Activated T-cell treated with anti-CD3 and anti-CD28 coated beads, Interleukin-2, amount 50 U/mL, for 48 hours (primary cell): ENCODE results near the gene BOLA2B.
"Not testable (repeated sequence)": the region's sequence is repeated elsewhere in the genome, so short reads cannot be mapped to it uniquely, and the experiment has no call there.

Experiments
- DNase-seq, 2 experiments: peaks; one replicate each; pipeline ENCODE4 v3.0.0-alpha.2; 2020

Gene BOLA2B

DNA sequence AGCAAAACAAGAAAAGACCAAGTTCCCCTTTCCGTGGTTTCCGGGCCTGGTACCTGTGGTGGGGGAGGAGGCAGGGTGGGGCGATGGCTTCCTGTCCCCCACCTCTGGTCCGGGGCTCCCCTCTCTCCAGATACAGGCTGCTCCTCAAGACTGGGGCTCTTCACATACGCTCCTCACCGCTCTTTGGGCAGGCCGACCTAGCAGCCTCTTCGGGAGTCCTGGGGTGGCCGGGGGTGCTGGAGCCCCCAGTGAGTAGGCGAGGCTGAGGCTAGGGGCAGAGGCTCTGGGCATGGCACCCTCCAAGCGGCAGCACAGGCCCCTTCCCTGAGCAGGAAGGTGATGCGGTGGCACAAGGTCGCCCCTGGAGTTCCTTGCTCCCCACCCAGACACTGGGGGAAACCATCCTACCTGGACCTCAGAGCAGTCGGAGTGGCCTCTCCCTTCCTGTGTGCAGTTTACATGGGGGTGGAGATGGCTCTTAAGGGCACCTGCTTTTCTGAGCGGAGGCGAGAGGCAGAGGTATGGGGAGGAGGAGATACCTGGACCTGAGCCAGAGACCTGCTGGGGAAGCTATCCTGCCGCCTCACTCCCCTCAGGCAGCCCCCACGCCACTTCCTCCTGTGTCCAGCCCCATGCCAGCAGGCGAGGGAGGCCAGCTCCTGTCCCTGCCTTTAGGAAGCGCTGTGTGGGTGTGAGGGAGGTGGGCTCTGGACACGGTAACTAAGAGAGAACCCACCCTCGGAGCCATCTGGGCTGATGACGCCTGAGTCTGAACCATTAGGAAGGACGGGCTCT, 9.2 kb downstream of the BOLA2B start:
- DNase-seq = peak; percentile 70 to 78

DNA sequence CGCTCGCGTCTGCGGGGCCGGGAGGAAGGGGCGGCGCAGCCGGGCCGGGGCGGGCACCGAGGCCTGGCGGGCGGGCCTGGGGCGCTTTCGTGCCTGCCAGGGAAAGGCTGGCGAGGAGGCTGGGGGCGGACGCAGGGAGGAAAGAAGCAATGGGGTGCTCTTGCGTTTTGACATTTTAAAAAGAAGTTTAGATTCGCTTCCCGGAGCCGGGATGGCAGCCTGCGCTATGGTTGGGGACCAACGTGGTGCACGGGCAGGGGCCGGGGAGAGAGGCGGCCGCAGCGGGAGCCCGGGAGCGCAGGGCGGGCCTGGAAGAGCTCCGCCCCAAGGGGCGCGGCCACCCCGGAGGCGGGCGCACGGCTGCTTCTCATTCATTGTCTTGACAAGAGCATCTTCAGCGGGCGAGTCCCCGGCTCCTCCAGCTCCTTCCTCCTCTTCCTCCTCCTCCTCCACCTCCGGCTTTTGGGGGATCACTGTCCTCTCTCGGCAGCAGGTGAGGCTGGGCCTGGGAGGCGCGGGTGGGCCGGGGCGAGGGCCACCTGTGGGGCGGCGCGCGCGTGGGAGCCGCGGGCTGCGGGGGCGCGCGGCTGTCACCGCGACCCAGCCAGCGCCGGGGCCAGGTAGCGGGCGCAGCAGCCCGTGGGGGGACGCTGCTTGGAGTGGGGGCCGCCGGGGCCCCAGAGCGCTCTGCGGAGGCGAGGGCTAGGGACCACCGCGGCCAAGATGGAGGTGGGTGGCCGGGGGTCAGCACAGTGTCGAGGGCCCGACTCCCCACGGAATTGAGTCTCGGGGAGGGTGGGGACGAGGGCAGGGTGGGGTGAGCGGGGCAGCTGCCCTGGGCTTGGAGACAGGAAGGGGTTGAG, 10.0 kb downstream of the BOLA2B start, which contains the start of gene CORO1A:
Gene CORO1A (plus strand): TSS at position 370 of the 863 bp plus-strand sequence. CDS start 1,608 bp downstream, outside the sequence.
- DNase-seq = peak; percentile 90 to 94

DNA sequence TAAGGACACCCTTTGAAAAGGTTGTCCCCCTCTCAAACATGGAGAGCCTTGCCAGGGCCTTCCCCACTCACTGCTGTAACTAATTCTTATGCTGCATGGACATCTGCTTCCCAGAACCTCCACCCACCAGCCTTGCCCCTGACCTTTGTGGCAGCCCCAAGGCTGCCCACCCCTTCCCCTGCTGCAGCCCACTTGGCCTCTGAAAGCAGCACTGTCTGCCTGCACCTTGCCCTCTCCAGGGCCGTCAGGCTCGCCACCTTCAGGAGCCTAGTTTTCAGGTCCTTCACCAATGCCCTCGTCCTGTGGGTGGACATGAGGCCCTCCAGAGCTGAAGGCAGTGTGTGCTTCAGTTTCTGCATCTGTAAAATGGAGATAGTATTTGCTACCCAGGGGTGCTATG, 12.7 kb downstream of the BOLA2B start:
- DNase-seq = no peak

DNA sequence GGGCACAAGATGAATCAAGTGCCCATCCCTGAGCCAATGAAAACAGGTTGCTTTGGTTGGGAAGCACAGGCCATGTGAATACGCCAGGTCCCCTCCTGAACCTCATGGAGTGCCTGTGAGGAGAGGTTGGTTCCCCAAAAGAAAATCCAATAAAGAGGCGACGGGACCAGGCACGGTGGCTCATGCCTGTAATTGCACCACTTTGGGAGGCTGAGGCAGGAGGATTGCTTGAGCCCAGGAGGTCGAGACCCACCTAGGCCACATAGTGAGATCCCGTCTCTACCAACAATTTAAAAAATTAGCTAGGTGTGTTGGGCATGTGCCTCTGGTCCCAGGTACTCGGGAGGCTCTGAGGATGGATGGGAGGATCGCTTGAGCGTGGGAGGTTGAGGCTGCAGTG, 13.5 kb downstream of the BOLA2B start:
- DNase-seq = no peak

DNA sequence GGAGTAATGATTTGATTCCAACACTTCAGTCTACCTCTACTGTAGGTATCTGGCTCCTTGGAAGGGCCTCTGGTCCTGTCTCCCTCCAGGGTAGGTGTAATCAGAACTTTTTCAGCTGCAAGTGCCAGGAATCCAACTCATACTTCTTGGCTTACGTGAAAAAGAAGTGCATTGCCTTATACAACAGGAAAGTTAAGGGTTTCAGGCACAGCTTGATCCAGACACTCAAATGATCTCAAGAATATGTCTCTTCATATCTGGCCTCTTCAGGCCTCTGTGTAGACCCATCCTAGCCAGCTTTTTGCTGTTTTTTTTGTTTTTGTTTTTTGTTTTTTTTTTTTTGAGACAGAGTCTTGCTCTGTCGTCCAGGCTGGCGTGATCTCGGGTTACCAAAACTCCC, 14.3 kb downstream of the BOLA2B start:
- DNase-seq = no peak

DNA sequence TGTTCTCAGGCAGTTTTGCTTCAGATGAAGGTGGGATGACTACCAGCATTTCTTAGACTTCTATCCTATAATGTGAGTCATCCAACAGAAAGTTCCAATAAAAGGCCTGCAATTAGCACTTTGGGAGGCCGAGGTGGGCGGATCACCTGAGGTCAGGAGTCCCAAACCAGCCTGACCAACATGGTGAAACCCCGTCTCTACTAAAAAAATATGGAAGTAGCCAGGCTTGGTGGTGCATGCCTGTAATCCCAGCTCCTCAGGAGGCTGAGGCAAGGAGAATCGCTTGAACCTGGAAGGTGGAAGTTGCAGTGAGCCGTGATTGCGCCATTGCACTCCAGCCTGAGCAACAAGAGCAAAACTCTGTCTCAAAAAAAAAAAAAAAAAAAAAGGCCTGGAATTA, 16.6 kb downstream of the BOLA2B start:
- not testable (repeated sequence) for DNase-seq

DNA sequence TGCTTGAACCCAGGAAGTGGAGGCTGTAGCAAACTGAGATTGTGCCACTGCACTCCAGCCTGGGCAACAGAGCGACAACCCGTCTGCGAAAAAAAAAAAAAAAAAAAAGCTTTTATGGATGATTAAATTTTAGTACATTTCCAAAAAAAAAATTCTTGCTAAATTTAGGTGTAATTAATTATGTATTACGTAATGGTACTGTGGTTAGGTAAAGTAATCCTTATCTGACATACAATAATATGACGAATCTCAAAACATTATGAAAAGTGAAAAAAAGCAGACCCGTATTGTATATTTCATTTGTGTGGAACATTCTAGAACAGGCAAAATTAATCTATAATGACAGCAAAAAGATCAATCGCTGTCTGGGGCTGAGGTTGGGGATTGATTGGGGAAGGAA, 20.4 kb downstream of the BOLA2B start:
- no peak for DNase-seq

DNA sequence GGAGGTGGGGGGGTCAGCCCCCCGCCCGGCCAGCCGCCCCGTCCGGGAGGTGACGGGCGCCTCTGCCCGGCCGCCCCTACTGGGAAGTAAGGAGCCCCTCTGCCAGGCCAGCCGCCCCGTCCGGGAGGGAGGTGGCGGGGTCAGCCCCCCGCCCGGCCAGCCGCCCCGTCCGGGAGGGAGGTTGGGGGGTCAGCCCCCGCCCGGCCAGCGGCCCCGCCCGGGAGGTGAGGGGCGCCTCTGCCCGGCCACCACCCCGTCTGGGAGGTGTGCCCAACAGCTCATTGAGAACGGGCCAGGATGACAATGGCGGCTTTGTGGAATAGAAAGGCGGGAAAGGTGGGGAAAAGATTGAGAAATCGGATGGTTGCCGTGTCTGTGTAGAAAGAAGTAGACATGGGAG, 23.3 kb downstream of the BOLA2B start:
- not testable (repeated sequence) for DNase-seq

DNA sequence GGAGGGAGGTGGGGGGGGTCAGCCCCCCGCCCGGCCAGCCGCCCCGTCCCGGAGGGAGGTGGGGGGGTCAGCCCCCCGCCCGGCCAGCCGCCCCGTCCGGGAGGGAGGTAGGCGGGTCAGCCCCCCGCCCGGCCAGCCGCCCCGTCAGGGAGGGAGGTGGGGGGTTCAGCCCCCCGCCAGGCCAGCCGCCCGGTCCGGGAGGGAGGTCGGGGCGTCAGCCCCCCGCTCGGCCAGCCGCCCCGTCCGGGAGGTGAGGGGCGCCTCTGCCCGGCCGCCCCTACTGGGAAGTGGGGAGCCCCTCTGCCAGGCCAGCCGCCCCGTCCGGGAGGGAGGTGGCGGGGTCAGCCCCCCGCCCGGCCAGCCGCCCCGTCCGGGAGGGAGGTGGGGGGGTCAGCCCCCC, 24.1 kb downstream of the BOLA2B start:
- DNase-seq = not testable (repeated sequence)

DNA sequence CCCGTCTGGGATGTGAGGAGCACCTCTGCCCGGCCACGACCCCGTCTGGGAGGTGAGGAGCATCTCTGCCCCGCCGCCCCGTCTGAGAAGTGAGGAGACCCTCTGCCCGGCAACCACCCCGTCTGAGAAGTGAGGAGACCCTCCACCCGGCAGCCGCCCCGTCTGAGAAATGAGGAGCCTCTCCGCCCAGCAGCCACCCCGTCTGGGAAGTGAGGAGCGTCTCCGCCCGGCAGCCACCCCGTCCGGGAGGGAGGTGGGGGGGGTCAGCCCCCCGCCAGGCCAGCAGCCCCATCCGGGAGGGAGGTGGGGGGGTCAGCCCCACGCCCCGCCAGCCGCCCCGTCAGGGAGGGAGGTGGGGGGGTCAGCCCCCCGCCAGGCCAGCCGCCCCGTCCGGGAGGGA, 24.7 kb downstream of the BOLA2B start:
- not testable (repeated sequence) for DNase-seq

DNA sequence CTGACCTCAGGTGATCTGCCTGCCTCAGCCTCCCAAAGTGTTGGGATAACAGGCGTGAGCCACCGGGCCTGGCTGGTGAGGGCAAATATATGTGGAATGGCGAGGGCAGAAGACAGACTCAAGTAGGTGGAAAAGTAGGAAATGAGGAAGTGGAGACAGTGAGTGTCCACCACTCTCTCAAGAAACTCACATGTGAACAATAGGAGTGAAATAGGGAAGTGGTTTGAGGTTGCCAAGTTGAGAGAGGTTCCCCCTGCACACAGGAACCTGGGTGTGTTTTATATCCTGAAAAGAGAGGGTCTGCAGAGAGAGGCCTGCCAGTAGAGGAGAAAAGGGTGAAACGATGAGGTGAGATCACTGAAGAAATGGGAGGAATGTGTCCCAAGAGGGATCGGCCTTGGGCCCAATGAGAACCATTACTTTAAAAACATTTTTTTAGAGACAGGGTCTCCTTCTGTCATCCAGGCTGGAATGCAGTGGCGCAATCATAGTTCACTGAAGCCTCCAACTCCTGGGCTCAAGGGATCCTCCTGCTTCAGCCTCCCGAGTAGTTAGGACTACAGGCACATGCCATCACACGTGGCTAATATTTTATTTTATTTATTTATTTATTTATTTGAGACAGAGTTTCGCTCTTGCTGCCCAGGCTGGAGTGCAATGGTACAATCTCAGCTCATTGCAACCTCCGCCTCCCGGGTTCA, 27.1 kb downstream of the BOLA2B start:
- DNase-seq = no peak

DNA sequence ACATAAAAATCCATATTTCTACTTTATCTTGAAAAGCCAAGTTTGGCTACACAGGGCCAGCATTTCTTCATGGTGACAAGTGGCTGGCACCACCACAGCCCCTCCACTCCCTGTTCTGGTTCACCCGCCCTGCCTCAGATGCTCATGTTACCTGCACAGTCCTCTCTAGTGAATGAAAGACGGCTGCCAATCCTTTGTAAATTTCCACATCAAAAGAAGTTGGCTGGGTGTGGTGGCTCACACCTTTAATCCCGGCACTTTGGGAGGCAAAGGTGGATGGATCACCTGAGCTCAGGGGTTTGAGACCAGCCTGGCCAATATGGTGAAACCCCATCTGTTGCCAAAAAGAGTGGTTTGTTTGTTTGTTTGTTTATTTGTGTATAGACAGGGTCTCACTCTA, 29.9 kb downstream of the BOLA2B start:
- no peak for DNase-seq

DNA sequence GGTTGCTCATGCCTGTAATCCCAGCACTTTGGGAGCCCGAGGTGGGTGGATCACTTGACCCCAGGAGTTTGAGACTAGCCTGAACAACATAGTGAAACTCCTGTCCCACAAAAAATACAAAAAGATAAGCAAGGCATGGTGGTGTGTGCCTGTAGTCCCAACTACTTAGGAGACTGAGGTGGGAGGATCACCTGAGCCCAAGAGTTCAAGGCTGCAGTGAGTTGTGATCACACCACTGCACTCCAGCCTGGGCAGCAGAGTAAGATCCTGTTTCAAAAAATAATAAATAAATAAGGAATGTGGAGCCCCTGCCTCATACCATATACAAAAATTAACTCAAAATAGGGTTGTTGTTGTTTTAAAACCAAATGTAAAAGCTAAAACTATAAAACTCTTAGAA, 36.3 kb downstream of the BOLA2B start:
- no peak for DNase-seq

DNA sequence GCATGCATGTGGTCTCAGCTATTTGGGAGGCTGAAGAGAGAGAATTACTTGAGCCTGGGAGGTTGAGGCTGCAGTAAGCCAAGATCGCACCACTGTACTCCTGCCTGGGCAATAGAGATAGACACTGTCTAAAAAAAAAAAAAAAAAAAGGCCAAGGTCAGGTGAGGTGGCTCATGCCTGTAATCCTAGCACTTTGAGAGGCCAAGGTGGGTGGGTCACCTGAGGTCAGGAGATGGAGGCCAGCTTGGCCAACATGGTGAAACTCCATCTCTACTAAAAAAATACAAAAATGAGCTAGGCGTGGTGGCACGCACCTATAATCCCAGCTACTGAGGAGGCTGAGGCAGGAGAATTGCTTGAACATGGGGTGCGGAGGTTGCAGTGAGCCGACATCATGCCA, 38.3 kb downstream of the BOLA2B start:
- no peak for DNase-seq

DNA sequence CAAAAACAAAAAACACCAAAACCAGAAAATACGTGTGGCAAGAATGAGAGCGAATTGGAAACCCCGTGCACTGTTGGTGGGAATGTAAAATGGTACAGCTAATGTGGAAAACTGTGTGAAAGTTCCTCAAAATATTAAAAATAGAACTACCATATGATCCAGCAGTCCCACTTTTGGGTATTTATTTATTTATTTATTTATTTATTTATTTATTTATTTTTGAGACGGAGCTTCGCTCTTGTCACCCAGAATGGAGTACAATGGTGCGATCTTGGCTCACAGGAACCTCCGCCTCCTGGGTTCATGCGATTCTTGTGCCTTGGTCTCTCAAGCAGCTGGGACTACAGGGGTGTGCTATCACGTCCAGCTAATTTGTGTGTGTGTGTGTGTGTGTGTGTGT, 40.9 kb downstream of the BOLA2B start:
- DNase-seq = no peak

DNA sequence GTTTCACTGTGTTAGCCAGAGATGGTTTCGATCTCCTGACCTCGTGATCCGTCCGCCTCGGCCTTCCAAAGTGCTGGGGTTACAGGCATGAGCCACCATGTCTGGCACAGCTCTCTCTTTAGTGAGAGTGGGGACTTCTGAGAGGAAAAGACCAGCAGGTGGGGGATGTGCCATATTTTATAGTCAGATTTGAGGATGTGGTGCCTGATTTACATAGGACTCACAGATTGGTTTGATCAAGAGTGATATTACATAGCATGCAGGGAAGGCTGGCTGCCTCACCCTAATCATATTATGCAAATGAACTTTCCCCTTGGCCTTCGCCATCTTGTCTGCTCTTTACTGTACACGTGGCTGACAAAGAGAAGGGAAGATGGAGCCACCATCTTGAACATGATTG, 42.4 kb downstream of the BOLA2B start:
- DNase-seq = no peak

DNA sequence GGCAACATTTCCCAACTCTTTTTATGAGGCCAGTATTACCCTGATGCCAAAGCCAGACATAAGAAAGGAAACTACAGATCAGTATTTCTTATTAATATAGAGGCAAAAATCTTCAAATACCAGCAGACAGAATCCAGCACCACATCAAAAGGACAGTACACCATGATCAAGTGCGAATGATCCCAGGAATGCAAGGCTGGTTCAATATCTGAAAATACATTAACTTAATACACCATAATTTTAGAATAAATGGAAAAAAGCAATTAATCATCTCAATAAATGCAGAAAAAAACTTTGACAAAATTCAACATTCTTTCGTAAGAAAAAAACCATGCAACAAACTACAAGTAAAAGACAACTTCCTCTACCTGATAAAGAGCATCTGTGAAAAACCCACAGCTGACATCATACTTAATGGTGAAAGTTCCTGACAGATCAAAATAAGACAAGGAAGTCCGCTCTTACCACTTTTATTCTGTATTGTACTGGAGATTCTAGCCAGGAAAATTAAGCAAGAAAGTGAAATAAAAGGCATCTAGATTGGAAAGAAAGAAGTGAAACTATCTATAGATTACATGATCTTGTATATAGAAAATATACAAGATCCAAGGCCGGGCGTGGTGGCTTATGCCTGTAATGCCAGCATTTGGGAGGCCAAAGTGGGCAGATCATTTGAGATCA, 44.1 kb downstream of the BOLA2B start:
- no peak for DNase-seq

DNA sequence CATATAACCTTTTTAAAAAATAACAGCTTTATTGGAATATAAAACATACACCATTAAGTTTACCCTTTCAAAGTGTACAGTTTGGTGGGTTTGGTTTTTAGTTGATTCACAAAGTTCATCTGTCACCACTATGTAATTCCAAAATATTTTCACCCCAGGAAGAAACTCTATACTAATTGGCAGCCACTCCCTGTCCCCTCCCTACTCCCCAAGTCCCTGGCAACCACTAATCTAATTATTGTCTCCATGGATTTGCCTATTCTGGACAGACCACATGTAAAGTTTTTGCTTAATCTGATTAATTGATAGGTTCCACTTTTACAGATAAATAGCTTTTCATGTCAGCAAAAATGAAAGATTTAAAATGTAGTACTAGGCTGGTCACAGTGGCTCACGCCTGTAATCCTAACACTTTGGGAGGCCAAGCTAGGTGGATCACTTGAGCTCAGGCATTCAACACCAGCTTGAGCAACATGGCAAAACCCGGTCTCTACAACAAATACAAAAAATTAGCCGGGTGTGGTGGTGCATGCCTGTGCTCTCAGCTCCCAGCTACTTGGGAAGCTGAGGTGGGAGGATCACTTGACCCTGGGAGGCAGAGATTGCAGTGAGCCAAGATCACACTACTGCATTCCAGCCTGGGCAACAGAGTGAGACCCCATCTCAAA, 45.5 kb downstream of the BOLA2B start:
- DNase-seq = no peak

DNA sequence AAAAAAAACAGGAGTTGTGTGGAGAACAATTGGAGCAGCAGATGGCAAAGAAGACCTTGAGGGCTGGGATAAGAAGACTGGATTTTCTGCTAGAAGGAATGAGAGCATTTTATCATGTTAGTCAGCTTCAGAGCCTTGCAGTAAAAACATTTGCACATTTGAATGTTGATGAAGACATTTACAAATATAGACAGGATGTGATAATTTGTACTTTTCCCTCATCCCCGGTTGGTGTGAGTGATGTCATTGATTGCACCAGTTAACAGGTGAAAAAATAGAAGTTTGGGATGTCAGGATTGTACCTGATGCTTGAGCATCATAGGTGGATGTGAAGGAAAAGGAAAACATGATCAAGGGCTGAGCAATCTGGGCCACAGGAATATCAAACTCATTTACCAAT, 47.8 kb downstream of the BOLA2B start:
- DNase-seq = no peak

DNA sequence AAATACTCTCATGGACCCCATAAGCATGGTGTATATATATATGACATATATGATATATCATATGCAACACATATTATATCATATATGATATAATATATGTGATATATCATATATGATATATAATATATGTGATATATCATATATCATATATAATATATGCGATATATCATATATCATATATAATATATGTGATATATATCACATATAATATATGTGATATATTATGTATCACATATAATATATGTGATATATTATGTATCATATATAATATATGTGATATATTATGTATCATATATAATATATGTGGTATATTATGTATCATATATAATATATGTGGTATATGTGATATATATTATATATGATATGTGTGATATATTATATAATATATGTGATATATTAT, 48.5 kb downstream of the BOLA2B start:
- no peak for DNase-seq

DNA sequence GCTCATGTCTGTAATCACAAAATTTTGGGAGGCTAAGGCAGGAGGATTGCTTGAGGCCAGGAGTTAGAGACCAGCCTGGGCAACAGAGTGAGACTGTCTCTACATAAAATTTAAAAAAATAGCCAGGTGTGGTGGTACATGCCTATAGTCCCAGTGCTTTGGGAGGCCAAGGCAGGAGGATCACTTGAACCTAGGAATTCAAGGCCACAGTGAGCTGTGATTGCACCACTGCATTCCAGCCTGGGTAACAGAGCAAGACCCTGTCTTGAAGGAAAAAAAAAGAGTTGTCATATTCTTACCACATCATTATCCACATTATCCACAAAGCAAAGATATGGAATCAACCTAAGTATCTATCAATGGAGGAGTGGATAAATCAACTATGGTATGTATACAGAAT, 49.4 kb downstream of the BOLA2B start:
- DNase-seq = no peak

DNA sequence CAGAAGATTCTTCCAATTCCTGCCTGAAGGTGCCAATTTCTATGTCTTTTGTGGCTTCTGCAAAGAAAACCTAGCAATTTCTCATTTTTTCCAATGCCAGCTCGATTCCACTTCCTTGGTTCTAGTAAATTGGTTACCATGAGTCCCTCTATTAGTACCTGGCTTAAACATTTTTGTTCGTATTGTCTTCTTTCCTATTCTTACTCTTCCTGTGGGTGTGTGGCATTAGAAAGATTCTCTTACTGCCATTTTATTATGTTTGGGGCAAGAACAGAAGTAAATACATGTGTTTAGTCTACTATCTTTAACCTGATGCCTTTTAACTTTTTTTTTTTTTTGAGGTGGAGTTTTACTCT, 50.1 kb downstream of the BOLA2B start:
- no peak for DNase-seq
